IMR-90 (cell line): ENCODE measurements around the gene DENND1A. TPM values are rescaled to one million over a fixed set of nuclear protein-coding genes. Genes with fewer than 3 reads are reported as not detected.

Experiments
- ATAC-seq: fragments of 200-7000 bp; cut with Tn5 transposase; 2 replicates; pipeline ENCODE4 v1.9.1; 2020; ENCODE audit warnings: low read depth, mild to moderate bottlenecking, moderate library complexity
- BruUV-seq: library from RNA; stranded (reverse); fragments of 400-500 nt; replicated peaks from 2 replicates; lab custom pipeline; 2021; lab: Mats Ljungman, UMichigan
- CTCF ChIA-PET: fragments of 300-600 bp; formaldehyde crosslinking; extraction: SDS; loops from one replicate; lab custom pipeline; 2021; ENCODE audit warnings: antibody characterized with exemption; lab: Yijun Ruan, JAX
- POLR2A ChIA-PET: fragments of 300-600 bp; sonication (Branson Sonifier 250); formaldehyde crosslinking; loops from one replicate; lab custom pipeline; 2022; ENCODE audit warnings: antibody characterized with exemption; ENCODE audit not compliant: unreplicated experiment; lab: Charles Lee
- DNase-seq: peaks from one replicate; pipeline ENCODE4 v3.0.0; 2013
- H2AFZ ChIP-seq: replicated peaks from 2 replicates; pipeline ENCODE3; 2013; ENCODE audit warnings: low read length, mild to moderate bottlenecking; ENCODE audit not compliant: poor library complexity
- H2AK5ac ChIP-seq: 2 replicates; pipeline ENCODE4 v1.6.1; 2013; ENCODE audit warnings: low read depth, low read length, inconsistent platforms
- H2AK9ac ChIP-seq: replicated peaks from 2 replicates; pipeline ENCODE3; 2013; ENCODE audit warnings: mild to moderate bottlenecking, low read depth, low read length, moderate library complexity; ENCODE audit not compliant: poor library complexity
- H2BK120ac ChIP-seq: 2 replicates; pipeline ENCODE4 v1.6.1; 2013; ENCODE audit warnings: low read depth, low read length, inconsistent platforms
- H2BK15ac ChIP-seq: 3 replicates; pipeline ENCODE4 v1.6.1; 2013; ENCODE audit warnings: low read depth, low read length, inconsistent platforms
- H2BK20ac ChIP-seq: 2 replicates; pipeline ENCODE4 v1.6.1; 2013; ENCODE audit warnings: low read depth, mild to moderate bottlenecking, inconsistent platforms, low read length, moderate library complexity
- H2BK5ac ChIP-seq: 2 replicates; pipeline ENCODE4 v1.6.1; 2013; ENCODE audit warnings: mild to moderate bottlenecking, low read depth, low read length, inconsistent platforms; ENCODE audit not compliant: poor library complexity, severe bottlenecking
- H3K14ac ChIP-seq: replicated peaks from 2 replicates; pipeline ENCODE4 v1.6.1; 2013; ENCODE audit warnings: low read depth, low read length, inconsistent platforms
- H3K18ac ChIP-seq: 2 replicates; pipeline ENCODE4 v1.6.1; 2013; ENCODE audit warnings: low read depth, low read length, control low read depth
- H3K23ac ChIP-seq: 2 replicates; pipeline ENCODE4 v1.6.1; 2013; ENCODE audit warnings: low read depth, low read length, inconsistent platforms
- H3K27ac ChIP-seq: 2 replicates; pipeline ENCODE4 v1.5.1; 2013; ENCODE audit warnings: mild to moderate bottlenecking, control low read depth, low read length; ENCODE audit not compliant: insufficient read depth
- H3K27me3 ChIP-seq: 2 replicates; pipeline ENCODE4 v1.6.1; 2013; ENCODE audit warnings: low read length; ENCODE audit not compliant: control insufficient read depth, insufficient read depth
- H3K36me3 ChIP-seq: 2 replicates; pipeline ENCODE4 v1.6.1; 2013; ENCODE audit warnings: low read length, mixed read lengths; ENCODE audit not compliant: control insufficient read depth, insufficient read depth
- H3K4ac ChIP-seq: 2 replicates; pipeline ENCODE4 v1.6.1; 2013; ENCODE audit warnings: low read depth, low read length, inconsistent platforms
- H3K4me1 ChIP-seq: 2 replicates; pipeline ENCODE4 v1.6.1; 2013; ENCODE audit warnings: low read length, mixed read lengths; ENCODE audit not compliant: control insufficient read depth, insufficient read depth
- H3K4me2 ChIP-seq: 2 replicates; pipeline ENCODE4 v1.6.1; 2013; ENCODE audit warnings: low read depth, mild to moderate bottlenecking, control low read depth, low read length, moderate library complexity
- H3K4me3 ChIP-seq: 2 replicates; pipeline ENCODE4 v1.5.1; 2013; ENCODE audit warnings: low read depth, mild to moderate bottlenecking, control low read depth, low read length, moderate library complexity; ENCODE audit not compliant: insufficient read depth
- H3K56ac ChIP-seq: 2 replicates; pipeline ENCODE4 v1.6.1; 2013; ENCODE audit warnings: low read length, inconsistent platforms; ENCODE audit not compliant: insufficient read depth; ENCODE audit errors: extremely low read depth
- H3K79me1 ChIP-seq, 2 experiments: 2 replicates each; pipeline ENCODE4 v1.6.1; 2013; ENCODE audit warnings: low read length in 2 of 2, inconsistent platforms in 1 of 2, low read depth in 1 of 2
- H3K9ac ChIP-seq: 2 replicates; pipeline ENCODE4 v1.6.1; 2013; ENCODE audit warnings: low read depth, low read length, control low read depth
- H3K9me1 ChIP-seq: 2 replicates; pipeline ENCODE4 v1.6.1; 2013; ENCODE audit warnings: low read length, inconsistent platforms; ENCODE audit not compliant: insufficient read depth
- H3K9me3 ChIP-seq: 2 replicates; pipeline ENCODE4 v1.6.1; 2013; ENCODE audit warnings: low read length; ENCODE audit not compliant: control insufficient read depth, insufficient read depth
- H4K20me1 ChIP-seq: 2 replicates; pipeline ENCODE4 v1.6.1; 2013; ENCODE audit warnings: low read length, inconsistent platforms; ENCODE audit not compliant: insufficient read depth
- H4K5ac ChIP-seq: 2 replicates; pipeline ENCODE4 v1.6.1; 2013; ENCODE audit warnings: mild to moderate bottlenecking, low read depth, low read length, control low read depth
- H4K8ac ChIP-seq, 2 experiments: 2 replicates each; pipeline ENCODE4 v1.6.1; 2013; ENCODE audit warnings: low read depth in 2 of 2, low read length in 2 of 2, control low read depth in 1 of 2, inconsistent platforms in 1 of 2
- H4K91ac ChIP-seq: 2 replicates; pipeline ENCODE4 v1.6.1; 2013; ENCODE audit warnings: low read depth, low read length, inconsistent platforms; ENCODE audit not compliant: insufficient read depth
- BHLHE40 ChIP-seq: fragments of 150-350 bp; IDR thresholded peaks from 2 replicates; pipeline ENCODE4 v1.6.1; 2016; ENCODE audit warnings: mild to moderate bottlenecking, low read depth, low read length
- CEBPB ChIP-seq: IDR thresholded peaks from 2 replicates; pipeline ENCODE4 v1.6.1; 2012; ENCODE audit warnings: low read depth, low read length, improper control_type of control experiment
- CHD1 ChIP-seq: IDR thresholded peaks from 2 replicates; pipeline ENCODE4 v1.6.1; 2012; ENCODE audit warnings: low read depth, low read length, improper control_type of control experiment
- FOS ChIP-seq: fragments of 150-350 bp; IDR thresholded peaks from 2 replicates; pipeline ENCODE4 v1.6.1; 2016; ENCODE audit warnings: low read depth, low read length
- MAFK ChIP-seq: IDR thresholded peaks from 2 replicates; pipeline ENCODE4 v1.6.1; 2012; ENCODE audit warnings: low read depth, low read length, improper control_type of control experiment
- MAZ ChIP-seq: IDR thresholded peaks from 2 replicates; pipeline ENCODE4 v1.6.1; 2012; ENCODE audit warnings: low read depth, mild to moderate bottlenecking, low read length, improper control_type of control experiment, moderate library complexity, borderline replicate concordance
- MXI1 ChIP-seq: IDR thresholded peaks from 2 replicates; pipeline ENCODE4 v1.6.1; 2012; ENCODE audit warnings: low read depth, mild to moderate bottlenecking, low read length, moderate library complexity, borderline replicate concordance
- RAD21 ChIP-seq: IDR thresholded peaks from 2 replicates; pipeline ENCODE4 v1.6.1; 2012; ENCODE audit warnings: low read length, improper control_type of control experiment
- RCOR1 ChIP-seq: IDR thresholded peaks from 2 replicates; pipeline ENCODE4 v1.6.1; 2012; ENCODE audit warnings: mild to moderate bottlenecking, low read length, improper control_type of control experiment; ENCODE audit not compliant: insufficient replicate concordance
- WGBS, 2 experiments: methylation state at CpG; one replicate each; pipeline versions ENCODE4 v1.1.5 to v1.1.7; 2013; ENCODE audit warnings: missing lambda C conversion rate in 2 of 2; ENCODE audit not compliant: insufficient read length in 1 of 2; ENCODE audit errors: extremely low coverage in 2 of 2; 5-methylcytosine and 5-hydroxymethylcytosine counted together
- dilution Hi-C: fragments of 300-500 bp; cut with HindIII; formaldehyde crosslinking; loops from one replicate; pipeline ENCODE4 v1.14.3; 2018; ENCODE audit warnings: low sequenced_read_pairs; ENCODE audit not compliant: unreplicated experiment
- in situ Hi-C: fragments of 300-500 bp; cut with MboI; formaldehyde crosslinking; loops from 3 replicates; pipeline ENCODE4 v1.14.3; 2019; ENCODE audit warnings: low sequenced_read_pairs, inconsistent platforms, mixed read lengths
- intact Hi-C: fragments of 100-400 bp; cut with micrococcal nuclease; formaldehyde crosslinking; loops from 2 replicates; pipeline ENCODE4 v1.10.0; 2022
- polyA plus RNA-seq, 3 experiments: library from polyadenylated mRNA; depleted of rRNA; stranded (reverse); fragments of >200 nt; gene quantifications; 2 replicates each; pipeline ENCODE4 v1.2.3, GENCODE V29; 2012; ENCODE audit warnings: low replicate concordance in 1 of 3
- total RNA-seq: library from RNA; depleted of rRNA; stranded (reverse); fragments of >200 nt; gene quantifications from 2 replicates; pipeline ENCODE4 v1.2.3, GENCODE V29; 2012
- TF ChIP-seq, protein P1 (sequence below): conservative IDR thresholded peaks from 2 replicates; pipeline ENCODE4 v1.5.1; 2012; ENCODE audit warnings: mild to moderate bottlenecking, low read depth, low read length, improper control_type of control experiment
- TF ChIP-seq, protein P2 (sequence below): fragments of 150-350 bp; IDR thresholded peaks from 2 replicates; pipeline ENCODE4 v1.6.1; 2017; ENCODE audit warnings: mild to moderate bottlenecking, antibody characterized with exemption, low read length, low read depth
- TF ChIP-seq, protein P3 (sequence below): fragments of 150-350 bp; IDR thresholded peaks from 2 replicates; pipeline ENCODE4 v1.6.1; 2016; ENCODE audit warnings: low read depth, mild to moderate bottlenecking, low read length, moderate library complexity, borderline replicate concordance

Gene DENND1A
- total and polyA plus RNA-seq, 2 of the 4 experiments (the other 2 are of a cell fraction) = 21.4 to 27.6 TPM

DNA sequence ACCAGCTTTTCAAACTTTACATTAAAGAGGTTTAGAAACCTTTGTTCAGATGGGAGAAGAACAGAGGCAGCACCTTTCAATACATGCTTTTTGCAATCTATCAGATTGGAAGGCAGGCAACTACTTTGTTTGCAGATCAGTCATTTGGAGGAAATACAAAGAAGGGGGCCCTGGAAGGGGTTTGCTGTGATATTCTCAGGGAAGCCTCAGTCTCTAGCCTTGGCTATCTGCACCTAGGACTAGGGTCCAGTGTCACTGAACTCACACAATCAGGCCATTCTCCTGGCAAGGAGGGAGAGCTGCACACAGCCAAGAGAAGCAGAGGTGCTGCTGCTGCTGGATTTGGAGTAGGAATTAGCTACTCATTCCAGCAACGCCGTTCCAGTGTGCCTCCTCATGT is 494.5 kb downstream of the DENND1A start:
- ATAC-seq = no peak
- Histone ChIP-seq H3K4me1 (peaks cover 7% of the 10 kb centered on the region), H4K20me1 (no peaks in the 10 kb centered on the region), H3K23ac (no peak overlapping the region), H2BK20ac (no peak overlapping the region), H2AK5ac (no peak overlapping the region), H4K91ac (no peak overlapping the region), H2BK120ac (no peak overlapping the region), H3K4me2 (no peak overlapping the region), H3K56ac (no peak overlapping the region), H2BK15ac (no peak overlapping the region), H4K8ac (no peak overlapping the region), H4K5ac (no peak overlapping the region), H3K9ac (no peak overlapping the region), H3K36me3 (peaks cover 2% of the 10 kb centered on the region; the same call in 1 of the 2 replicates), H3K9me1 (peaks cover 4% of the 10 kb centered on the region), H3K27me3 (no peaks in the 10 kb centered on the region), H3K9me3 (no peaks in the 10 kb centered on the region), H3K27ac (no peak overlapping the region), H3K4me3 (no peak overlapping the region), H3K79me1 (no peaks in the 10 kb centered on the region), H2BK5ac (no peak overlapping the region), H3K4ac (no peak overlapping the region), H3K18ac (no peak overlapping the region), H2AK9ac (no peak overlapping the region), H3K14ac (no peak overlapping the region), H2AFZ (no peak overlapping the region)
- intact Hi-C loops (no loop called here), dilution Hi-C loops (no loop called here), in situ Hi-C loops (no loop called here)
- ChIA-PET POLR2A (no interaction called here), CTCF (no interaction called here)
- WGBS, 2 experiments = 100% methylated on average over 2 of the region's 2 CpGs; no CpG with 5 or more reads in 1 of the 2 experiments
- no TSS peak for BruUV-seq
- TF ChIP-seq FOS = no peak
- no peak for TF ChIP-seq MAFK
- no peak for TF ChIP-seq BHLHE40
- no peak for TF ChIP-seq MAZ
- TF ChIP-seq, protein P1, sequence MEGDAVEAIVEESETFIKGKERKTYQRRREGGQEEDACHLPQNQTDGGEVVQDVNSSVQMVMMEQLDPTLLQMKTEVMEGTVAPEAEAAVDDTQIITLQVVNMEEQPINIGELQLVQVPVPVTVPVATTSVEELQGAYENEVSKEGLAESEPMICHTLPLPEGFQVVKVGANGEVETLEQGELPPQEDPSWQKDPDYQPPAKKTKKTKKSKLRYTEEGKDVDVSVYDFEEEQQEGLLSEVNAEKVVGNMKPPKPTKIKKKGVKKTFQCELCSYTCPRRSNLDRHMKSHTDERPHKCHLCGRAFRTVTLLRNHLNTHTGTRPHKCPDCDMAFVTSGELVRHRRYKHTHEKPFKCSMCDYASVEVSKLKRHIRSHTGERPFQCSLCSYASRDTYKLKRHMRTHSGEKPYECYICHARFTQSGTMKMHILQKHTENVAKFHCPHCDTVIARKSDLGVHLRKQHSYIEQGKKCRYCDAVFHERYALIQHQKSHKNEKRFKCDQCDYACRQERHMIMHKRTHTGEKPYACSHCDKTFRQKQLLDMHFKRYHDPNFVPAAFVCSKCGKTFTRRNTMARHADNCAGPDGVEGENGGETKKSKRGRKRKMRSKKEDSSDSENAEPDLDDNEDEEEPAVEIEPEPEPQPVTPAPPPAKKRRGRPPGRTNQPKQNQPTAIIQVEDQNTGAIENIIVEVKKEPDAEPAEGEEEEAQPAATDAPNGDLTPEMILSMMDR = no peak
- no peak for TF ChIP-seq CEBPB
- TF ChIP-seq, protein P2, sequence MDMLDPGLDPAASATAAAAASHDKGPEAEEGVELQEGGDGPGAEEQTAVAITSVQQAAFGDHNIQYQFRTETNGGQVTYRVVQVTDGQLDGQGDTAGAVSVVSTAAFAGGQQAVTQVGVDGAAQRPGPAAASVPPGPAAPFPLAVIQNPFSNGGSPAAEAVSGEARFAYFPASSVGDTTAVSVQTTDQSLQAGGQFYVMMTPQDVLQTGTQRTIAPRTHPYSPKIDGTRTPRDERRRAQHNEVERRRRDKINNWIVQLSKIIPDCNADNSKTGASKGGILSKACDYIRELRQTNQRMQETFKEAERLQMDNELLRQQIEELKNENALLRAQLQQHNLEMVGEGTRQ = no peak
- TF ChIP-seq, protein P3, sequence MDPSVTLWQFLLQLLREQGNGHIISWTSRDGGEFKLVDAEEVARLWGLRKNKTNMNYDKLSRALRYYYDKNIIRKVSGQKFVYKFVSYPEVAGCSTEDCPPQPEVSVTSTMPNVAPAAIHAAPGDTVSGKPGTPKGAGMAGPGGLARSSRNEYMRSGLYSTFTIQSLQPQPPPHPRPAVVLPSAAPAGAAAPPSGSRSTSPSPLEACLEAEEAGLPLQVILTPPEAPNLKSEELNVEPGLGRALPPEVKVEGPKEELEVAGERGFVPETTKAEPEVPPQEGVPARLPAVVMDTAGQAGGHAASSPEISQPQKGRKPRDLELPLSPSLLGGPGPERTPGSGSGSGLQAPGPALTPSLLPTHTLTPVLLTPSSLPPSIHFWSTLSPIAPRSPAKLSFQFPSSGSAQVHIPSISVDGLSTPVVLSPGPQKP = no peak
- TF ChIP-seq MXI1 = no peak
- TF ChIP-seq RAD21 = no peak
- TF ChIP-seq RCOR1 = no peak
- no peak for TF ChIP-seq CHD1
- DNase-seq = no peak
